PC-9 (cell line): ENCODE measurements around the gene SHISA7. TPM values are rescaled to one million over a fixed set of nuclear protein-coding genes. Genes with fewer than 3 reads are reported as not detected.

Experiments
- BruUV-seq: library from RNA; stranded (reverse); fragments of 400-500 nt; replicated peaks from 2 replicates; lab custom pipeline; 2021; lab: Mats Ljungman, UMichigan
- CTCF ChIA-PET: fragments of 300-600 bp; sonication (Branson Sonifier 250); formaldehyde crosslinking; loops from one replicate; lab custom pipeline; 2022; ENCODE audit warnings: antibody characterized with exemption; lab: Charles Lee
- POLR2A ChIA-PET: fragments of 300-600 bp; sonication (Branson Sonifier 250); formaldehyde crosslinking; loops from one replicate; lab custom pipeline; 2022; ENCODE audit warnings: antibody characterized with exemption; ENCODE audit not compliant: unreplicated experiment; lab: Charles Lee
- DNase-seq, 2 experiments: peaks; one replicate each; pipeline versions ENCODE4 v3.0.0 to v3.0.0-alpha.2; 2015 to 2022; ENCODE audit warnings: mixed read lengths in 1 of 2
- H2AFZ ChIP-seq: fragments of 200-600 bp; sonication (generic); 2 replicates; pipeline ENCODE4 v1.8.1; 2017; ENCODE audit warnings: antibody characterized with exemption
- H3F3A ChIP-seq: fragments of 200-600 bp; sonication (generic); 2 replicates; pipeline ENCODE4 v1.8.1; 2017; ENCODE audit warnings: antibody characterized with exemption, mild to moderate bottlenecking, low read depth; ENCODE audit not compliant: insufficient read depth
- H3K27ac ChIP-seq: fragments of 200-600 bp; sonication (generic); 2 replicates; pipeline ENCODE4 v1.6.1; 2016; ENCODE audit warnings: mixed run types
- H3K27me3 ChIP-seq: fragments of 200-600 bp; sonication (generic); 2 replicates; pipeline ENCODE4 v1.6.1; 2016; ENCODE audit warnings: low read depth, mixed run types; ENCODE audit not compliant: insufficient read depth
- H3K36me3 ChIP-seq: fragments of 200-600 bp; sonication (generic); 2 replicates; pipeline ENCODE4 v1.6.1; 2016; ENCODE audit warnings: low read depth, mixed run types
- H3K4me1 ChIP-seq: fragments of 200-600 bp; sonication (generic); replicated peaks from 2 replicates; pipeline ENCODE4 v1.6.1; 2016; ENCODE audit warnings: mixed run types; ENCODE audit not compliant: insufficient read depth
- H3K4me2 ChIP-seq: fragments of 200-600 bp; sonication (generic); 2 replicates; pipeline ENCODE4 v1.6.1; 2017; ENCODE audit warnings: mixed run types
- H3K4me3 ChIP-seq: fragments of 200-600 bp; sonication (generic); 2 replicates; pipeline ENCODE4 v1.6.1; 2016; ENCODE audit warnings: mixed run types
- H3K79me2 ChIP-seq: fragments of 200-600 bp; sonication (generic); 2 replicates; pipeline ENCODE4 v1.6.1; 2017; ENCODE audit warnings: low read depth, mixed run types
- H3K9me2 ChIP-seq: fragments of 200-600 bp; sonication (generic); 2 replicates; pipeline ENCODE4 v1.8.1; 2017; ENCODE audit warnings: mild to moderate bottlenecking; ENCODE audit not compliant: insufficient read depth
- H3K9me3 ChIP-seq: fragments of 200-600 bp; sonication (generic); 2 replicates; pipeline ENCODE4 v1.8.1; 2016; ENCODE audit warnings: low read depth; ENCODE audit not compliant: insufficient read depth
- H4K20me1 ChIP-seq: fragments of 200-600 bp; sonication (generic); 2 replicates; pipeline ENCODE4 v1.8.1; 2017; ENCODE audit not compliant: insufficient read depth
- EZH2 ChIP-seq: fragments of 200-600 bp; sonication (generic); IDR thresholded peaks from 2 replicates; pipeline ENCODE4 v1.8.0; 2017; ENCODE audit warnings: antibody characterized with exemption, low read depth
- intact Hi-C: fragments of 100-400 bp; cut with micrococcal nuclease; formaldehyde crosslinking; loops from one replicate; pipeline ENCODE4 v1.10.0; 2022; ENCODE audit not compliant: unreplicated experiment
- total RNA-seq: library from RNA; stranded (reverse); gene quantifications from 2 replicates; pipeline ENCODE4 v1.2.3, GENCODE V29; 2021
- TF ChIP-seq, protein P1 (sequence below): fragments of 200-600 bp; sonication (generic); conservative IDR thresholded peaks from 2 replicates; pipeline ENCODE4 v1.6.1; 2017; ENCODE audit warnings: mixed run types, antibody characterized with exemption, mild to moderate bottlenecking, moderate library complexity

The SHISA7 gene
- total RNA-seq, 1 experiment from 2014 or later = not detected

- Histone ChIP-seq H3K27me3 (no peaks in the 10 kb centered on the region), H3F3A (peaks cover 37% of the 10 kb centered on the region; the same call in 1 of the 2 replicates), H3K9me2 (no peaks in the 10 kb centered on the region), H3K9me3 (no peaks in the 10 kb centered on the region), H3K4me1 (peaks cover 19% of the 10 kb centered on the region), H2AFZ (no peak within 1 kb of the TSS), H3K4me3 (no peak within 1 kb of the TSS), H3K27ac (no peak within 1 kb of the TSS), H3K4me2 (no peak within 1 kb of the TSS), H3K79me2 (peaks cover 7% of the 10 kb centered on the region; the same call in 1 of the 2 replicates), H3K36me3 (no peaks in the 10 kb centered on the region), H4K20me1 (peaks cover 12% of the 10 kb centered on the region)
- DNase-seq = no peak
- intact Hi-C loops = loop anchor here (5.0 kb wide), 1 partner anchor 33 kb away; no protein-coding TSS in a partner anchor
- TF ChIP-seq, protein P1, sequence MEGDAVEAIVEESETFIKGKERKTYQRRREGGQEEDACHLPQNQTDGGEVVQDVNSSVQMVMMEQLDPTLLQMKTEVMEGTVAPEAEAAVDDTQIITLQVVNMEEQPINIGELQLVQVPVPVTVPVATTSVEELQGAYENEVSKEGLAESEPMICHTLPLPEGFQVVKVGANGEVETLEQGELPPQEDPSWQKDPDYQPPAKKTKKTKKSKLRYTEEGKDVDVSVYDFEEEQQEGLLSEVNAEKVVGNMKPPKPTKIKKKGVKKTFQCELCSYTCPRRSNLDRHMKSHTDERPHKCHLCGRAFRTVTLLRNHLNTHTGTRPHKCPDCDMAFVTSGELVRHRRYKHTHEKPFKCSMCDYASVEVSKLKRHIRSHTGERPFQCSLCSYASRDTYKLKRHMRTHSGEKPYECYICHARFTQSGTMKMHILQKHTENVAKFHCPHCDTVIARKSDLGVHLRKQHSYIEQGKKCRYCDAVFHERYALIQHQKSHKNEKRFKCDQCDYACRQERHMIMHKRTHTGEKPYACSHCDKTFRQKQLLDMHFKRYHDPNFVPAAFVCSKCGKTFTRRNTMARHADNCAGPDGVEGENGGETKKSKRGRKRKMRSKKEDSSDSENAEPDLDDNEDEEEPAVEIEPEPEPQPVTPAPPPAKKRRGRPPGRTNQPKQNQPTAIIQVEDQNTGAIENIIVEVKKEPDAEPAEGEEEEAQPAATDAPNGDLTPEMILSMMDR = no peak
- TF ChIP-seq EZH2 = no peak
- ChIA-PET POLR2A (no interaction called here), CTCF (no interaction called here)
- BruUV-seq = no TSS peak
These were observed 21.6 kb upstream of the SHISA7 start, which contains the start of gene C19orf85 for GRCh38 chr19:55464662-55465054. C19orf85 (minus strand) TSS chr19:55464751; CDS start chr19:55464554, 197 bp downstream.

DNA sequence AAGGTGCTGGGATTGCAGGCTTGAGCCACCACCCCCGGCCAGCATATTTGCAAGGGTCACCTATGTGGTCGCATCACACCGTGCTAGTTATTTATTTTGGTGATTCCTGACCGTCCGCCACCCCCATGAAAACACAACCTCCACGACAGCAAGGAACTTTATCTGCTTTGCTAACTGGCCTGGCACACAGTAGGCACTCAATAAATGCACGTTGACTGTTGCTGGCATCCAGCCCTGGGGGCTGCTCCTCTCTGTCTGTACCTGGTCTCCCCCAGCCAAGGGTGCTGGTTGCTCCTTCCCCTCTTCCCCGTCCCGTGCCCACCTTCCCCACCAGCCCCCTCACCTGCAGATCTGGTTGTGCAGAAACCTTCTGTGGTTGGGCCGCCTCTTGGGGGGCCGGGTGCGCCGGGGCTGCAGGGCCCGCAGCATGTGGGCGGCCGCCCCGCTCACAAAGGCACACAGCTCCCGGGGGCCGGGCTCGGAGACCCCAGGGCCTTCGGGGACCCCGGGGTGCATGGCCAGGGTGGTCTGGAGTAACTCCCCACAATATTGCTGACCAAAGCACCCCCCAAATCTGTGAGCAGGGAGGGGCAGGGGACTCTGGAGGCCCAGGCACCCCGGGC lies 21.1 kb upstream of the SHISA7 start:
- H3K4me3 ChIP-seq = no peak overlapping the region
- H3K4me1 ChIP-seq = peaks cover 19% of the 10 kb centered on the region
- H4K20me1 ChIP-seq = peaks cover 15% of the 10 kb centered on the region
- CTCF ChIA-PET = no interaction called here
- H3K9me3 ChIP-seq = no peaks in the 10 kb centered on the region
- no peak for DNase-seq
- intact Hi-C loops = loop anchor here (5.0 kb wide), 1 partner anchor 33 kb away; no protein-coding TSS in a partner anchor
- BruUV-seq = no TSS peak
- no peak overlapping the region for H2AFZ ChIP-seq
- no peak overlapping the region for H3K4me2 ChIP-seq
- H3K9me2 ChIP-seq = no peaks in the 10 kb centered on the region
- no peak overlapping the region for H3K27ac ChIP-seq
- H3K36me3 ChIP-seq = no peaks in the 10 kb centered on the region
- peaks cover 12% of the 10 kb centered on the region; the same call in 1 of the 2 replicates for H3K79me2 ChIP-seq
- H3F3A ChIP-seq = peaks cover 36% of the 10 kb centered on the region; the same call in 1 of the 2 replicates
- POLR2A ChIA-PET = no interaction called here
- H3K27me3 ChIP-seq = no peaks in the 10 kb centered on the region
- no peak for TF ChIP-seq EZH2
- TF ChIP-seq, protein P1 = no peak

GRCh38 chr19:55463583-55464031 lies 20.5 kb upstream of the SHISA7 start:
- CTCF ChIA-PET = no interaction called here
- no TSS peak for BruUV-seq
- Histone ChIP-seq H3K9me2 (no peaks in the 10 kb centered on the region), H3K27me3 (no peaks in the 10 kb centered on the region), H4K20me1 (peaks cover 20% of the 10 kb centered on the region), H3K79me2 (peaks cover 18% of the 10 kb centered on the region; the same call in 1 of the 2 replicates), H2AFZ (no peak overlapping the region), H3K9me3 (no peaks in the 10 kb centered on the region), H3K4me1 (peaks cover 19% of the 10 kb centered on the region), H3K27ac (no peak overlapping the region), H3K4me2 (no peak overlapping the region), H3F3A (peaks cover 36% of the 10 kb centered on the region; the same call in 1 of the 2 replicates), H3K36me3 (no peaks in the 10 kb centered on the region), H3K4me3 (no peak overlapping the region)
- intact Hi-C loops = loop anchor here (5.0 kb wide), 1 partner anchor 34 kb away; no protein-coding TSS in a partner anchor
- POLR2A ChIA-PET = no interaction called here
- no peak for TF ChIP-seq EZH2
- TF ChIP-seq, protein P1 = no peak
- no peak for DNase-seq
